ENCODE data around the gene FLT4.
"Not testable (repeated sequence)": the region's sequence is repeated elsewhere in the genome, so short reads cannot be mapped to it uniquely, and the experiment has no call there.

The FLT4 gene

DNA sequence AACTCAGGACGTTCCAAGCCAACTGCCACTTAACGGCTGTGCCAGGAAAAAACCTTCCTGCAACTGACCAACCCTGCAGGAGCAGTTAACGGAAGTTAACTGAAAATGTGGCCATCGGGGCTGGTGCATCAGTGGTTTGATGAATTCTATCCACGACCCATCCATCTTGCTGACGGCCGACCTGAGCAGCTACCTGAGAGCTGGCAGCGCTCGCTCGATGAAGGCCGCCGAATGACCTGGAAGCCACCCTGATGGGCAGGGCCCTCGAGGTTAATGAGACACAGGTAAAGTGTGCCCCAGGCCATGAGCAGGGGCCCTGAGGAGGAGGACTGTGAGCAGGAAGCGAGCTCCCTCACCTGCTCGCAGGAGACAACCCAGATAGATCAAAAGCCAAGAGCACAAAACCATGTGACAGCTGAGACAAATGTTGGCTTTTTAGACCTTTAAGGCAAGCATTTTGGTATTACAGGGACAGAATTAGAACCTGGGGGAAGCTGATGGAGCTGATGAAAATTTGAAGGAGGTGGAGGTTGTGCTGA, 35.3 kb upstream of the FLT4 start:
- Histone ChIP-seq H3F3A (ENCODE audit: control insufficient read depth, insufficient read depth) (no peaks in the 10 kb centered on the region), H3K4me2 (ENCODE audit: low read length) (no peak overlapping the region), H3K27ac (ENCODE audit: low read depth, low read length) (no peak overlapping the region), H3K79me2 (ENCODE audit: control insufficient read depth, low read length) (no peaks in the 10 kb centered on the region), H4K20me1 (ENCODE audit: control insufficient read depth, insufficient read depth, low read depth, low read length) (no peaks in the 10 kb centered on the region), H3K36me3 (ENCODE audit: control insufficient read depth, low read length) (no peaks in the 10 kb centered on the region), H3K9me2 (replicated peaks; ENCODE audit: control insufficient read depth, low read length) (no peaks in the 10 kb centered on the region), H3K27me3 (ENCODE audit: control insufficient read depth, low read length) (no peaks in the 10 kb centered on the region), H3K4me1 (ENCODE audit: control insufficient read depth, low read length) (no peaks in the 10 kb centered on the region), H3K4me3 (ENCODE audit: low read length) (no peak overlapping the region), H3K9me3 (ENCODE audit: control insufficient read depth, insufficient read depth, low read length) (no peaks in the 10 kb centered on the region)
- TF ChIP-seq, protein P1, sequence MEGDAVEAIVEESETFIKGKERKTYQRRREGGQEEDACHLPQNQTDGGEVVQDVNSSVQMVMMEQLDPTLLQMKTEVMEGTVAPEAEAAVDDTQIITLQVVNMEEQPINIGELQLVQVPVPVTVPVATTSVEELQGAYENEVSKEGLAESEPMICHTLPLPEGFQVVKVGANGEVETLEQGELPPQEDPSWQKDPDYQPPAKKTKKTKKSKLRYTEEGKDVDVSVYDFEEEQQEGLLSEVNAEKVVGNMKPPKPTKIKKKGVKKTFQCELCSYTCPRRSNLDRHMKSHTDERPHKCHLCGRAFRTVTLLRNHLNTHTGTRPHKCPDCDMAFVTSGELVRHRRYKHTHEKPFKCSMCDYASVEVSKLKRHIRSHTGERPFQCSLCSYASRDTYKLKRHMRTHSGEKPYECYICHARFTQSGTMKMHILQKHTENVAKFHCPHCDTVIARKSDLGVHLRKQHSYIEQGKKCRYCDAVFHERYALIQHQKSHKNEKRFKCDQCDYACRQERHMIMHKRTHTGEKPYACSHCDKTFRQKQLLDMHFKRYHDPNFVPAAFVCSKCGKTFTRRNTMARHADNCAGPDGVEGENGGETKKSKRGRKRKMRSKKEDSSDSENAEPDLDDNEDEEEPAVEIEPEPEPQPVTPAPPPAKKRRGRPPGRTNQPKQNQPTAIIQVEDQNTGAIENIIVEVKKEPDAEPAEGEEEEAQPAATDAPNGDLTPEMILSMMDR (IDR thresholded peaks at IDR 0.05; ENCODE audit: low read depth, low read length, poor library complexity, severe bottlenecking): no peak
- no peak for TF ChIP-seq EZH2phosphoT487 (IDR thresholded peaks at IDR 0.05; ENCODE audit: borderline replicate concordance, low read length)

GRCh38 chr5:180683220-180683922, 34.0 kb upstream of the FLT4 start:
- H3F3A ChIP-seq (ENCODE audit: control insufficient read depth, insufficient read depth): no peaks in the 10 kb centered on the region
- no peak overlapping the region for H3K4me2 ChIP-seq (ENCODE audit: low read length)
- H3K27me3 ChIP-seq (ENCODE audit: control insufficient read depth, low read length): no peaks in the 10 kb centered on the region
- no peaks in the 10 kb centered on the region for H3K36me3 ChIP-seq (ENCODE audit: control insufficient read depth, low read length)
- no peaks in the 10 kb centered on the region for H3K4me1 ChIP-seq (ENCODE audit: control insufficient read depth, low read length)
- no peaks in the 10 kb centered on the region for H3K9me3 ChIP-seq (ENCODE audit: control insufficient read depth, insufficient read depth, low read length)
- H4K20me1 ChIP-seq (ENCODE audit: control insufficient read depth, insufficient read depth, low read depth, low read length): no peaks in the 10 kb centered on the region
- no peak overlapping the region for H3K4me3 ChIP-seq (ENCODE audit: low read length)
- no peak for TF ChIP-seq EZH2phosphoT487 (IDR thresholded peaks at IDR 0.05; ENCODE audit: borderline replicate concordance, low read length)
- TF ChIP-seq, protein P1 (IDR thresholded peaks at IDR 0.05; ENCODE audit: low read depth, low read length, poor library complexity, severe bottlenecking): no peak
- H3K79me2 ChIP-seq (ENCODE audit: control insufficient read depth, low read length): no peaks in the 10 kb centered on the region
- no peaks in the 10 kb centered on the region for H3K9me2 ChIP-seq (replicated peaks; ENCODE audit: control insufficient read depth, low read length)
- H3K27ac ChIP-seq (ENCODE audit: low read depth, low read length): no peak overlapping the region

DNA sequence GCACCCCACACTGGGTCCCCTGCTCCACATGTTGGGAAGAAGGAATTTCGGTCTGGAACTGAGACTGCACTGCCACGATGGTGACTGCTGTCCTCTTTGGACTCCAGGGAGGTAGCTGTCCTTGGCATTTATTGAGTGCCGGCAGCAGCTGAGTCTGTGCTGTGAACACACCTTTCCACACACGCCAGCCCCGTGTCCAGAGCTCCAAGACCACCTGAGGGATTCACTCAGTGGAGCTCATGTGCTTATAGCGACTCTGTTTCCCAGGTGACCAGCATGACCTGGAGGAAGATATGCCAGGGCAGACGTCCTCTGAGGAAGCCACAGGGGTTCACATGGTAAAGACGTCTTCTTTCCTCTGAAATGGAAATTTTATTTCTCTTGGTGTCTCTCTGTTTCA, 33.2 kb upstream of the FLT4 start:
- no peaks in the 10 kb centered on the region for H3F3A ChIP-seq (ENCODE audit: control insufficient read depth, insufficient read depth)
- no peak overlapping the region for H3K4me2 ChIP-seq (ENCODE audit: low read length)
- H3K27me3 ChIP-seq (ENCODE audit: control insufficient read depth, low read length): no peaks in the 10 kb centered on the region
- H3K4me3 ChIP-seq (ENCODE audit: low read length): no peak overlapping the region
- no peaks in the 10 kb centered on the region for H3K9me2 ChIP-seq (replicated peaks; ENCODE audit: control insufficient read depth, low read length)
- no peaks in the 10 kb centered on the region for H3K4me1 ChIP-seq (ENCODE audit: control insufficient read depth, low read length)
- H3K27ac ChIP-seq (ENCODE audit: low read depth, low read length): no peak overlapping the region
- H3K9me3 ChIP-seq (ENCODE audit: control insufficient read depth, insufficient read depth, low read length): no peaks in the 10 kb centered on the region
- H3K36me3 ChIP-seq (ENCODE audit: control insufficient read depth, low read length): no peaks in the 10 kb centered on the region
- H3K79me2 ChIP-seq (ENCODE audit: control insufficient read depth, low read length): no peaks in the 10 kb centered on the region
- H4K20me1 ChIP-seq (ENCODE audit: control insufficient read depth, insufficient read depth, low read depth, low read length): no peaks in the 10 kb centered on the region
- TF ChIP-seq, protein P1 (IDR thresholded peaks at IDR 0.05; ENCODE audit: low read depth, low read length, poor library complexity, severe bottlenecking): no peak
- no peak for TF ChIP-seq EZH2phosphoT487 (IDR thresholded peaks at IDR 0.05; ENCODE audit: borderline replicate concordance, low read length)

DNA sequence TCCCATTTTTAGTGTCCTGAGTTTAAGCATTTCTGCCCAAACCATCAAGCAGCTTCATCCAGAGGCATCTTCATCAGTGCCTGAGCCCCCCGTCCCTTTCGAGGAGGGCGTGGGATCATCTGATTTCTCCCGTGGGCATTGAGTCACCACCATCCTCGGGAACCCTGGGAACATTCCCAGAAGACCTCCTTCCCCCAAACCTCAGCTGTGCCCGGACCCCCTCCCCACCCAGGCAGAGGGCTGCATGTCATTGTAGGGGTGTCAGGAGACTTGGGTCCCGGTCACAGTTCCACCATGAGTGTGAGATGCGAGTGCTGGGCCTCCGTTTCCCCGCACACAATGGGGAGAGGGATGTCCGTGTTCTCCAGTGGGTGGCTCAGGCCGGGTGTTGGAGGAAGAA, 32.6 kb upstream of the FLT4 start:
- H3K4me2 ChIP-seq (ENCODE audit: low read length); H3K4me3 ChIP-seq (ENCODE audit: low read length); H3K36me3 ChIP-seq (ENCODE audit: control insufficient read depth, low read length); H3K9me3 ChIP-seq (ENCODE audit: control insufficient read depth, insufficient read depth, low read length); H3K9me2 ChIP-seq (replicated peaks; ENCODE audit: control insufficient read depth, low read length); H3K27ac ChIP-seq (ENCODE audit: low read depth, low read length); H3K4me1 ChIP-seq (ENCODE audit: control insufficient read depth, low read length); H3F3A ChIP-seq (ENCODE audit: control insufficient read depth, insufficient read depth); H3K27me3 ChIP-seq (ENCODE audit: control insufficient read depth, low read length); H3K79me2 ChIP-seq (ENCODE audit: control insufficient read depth, low read length); H4K20me1 ChIP-seq (ENCODE audit: control insufficient read depth, insufficient read depth, low read depth, low read length): not testable (repeated sequence)

DNA sequence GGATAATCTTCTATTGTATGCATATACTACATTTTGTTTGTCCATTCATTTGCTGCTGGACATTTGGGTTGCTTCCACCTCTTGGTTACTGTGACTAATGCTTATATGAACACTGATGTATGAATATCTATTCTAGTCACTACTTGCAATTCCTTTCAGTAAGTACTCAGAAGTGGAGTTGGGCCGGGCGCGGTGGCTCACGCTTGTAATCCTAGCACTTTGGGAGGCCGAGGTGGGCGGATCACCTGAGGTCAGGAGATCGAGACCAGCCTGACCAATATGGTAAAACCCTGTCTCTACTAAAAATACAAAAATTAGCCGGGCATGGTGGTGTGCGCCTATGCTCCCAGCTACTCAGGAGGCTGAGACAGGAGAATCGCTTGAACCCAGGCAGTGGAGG, 28.9 kb upstream of the FLT4 start:
- H3K4me2 ChIP-seq (ENCODE audit: low read length); H3F3A ChIP-seq (ENCODE audit: control insufficient read depth, insufficient read depth); H3K4me3 ChIP-seq (ENCODE audit: low read length); H3K4me1 ChIP-seq (ENCODE audit: control insufficient read depth, low read length); H3K36me3 ChIP-seq (ENCODE audit: control insufficient read depth, low read length); H4K20me1 ChIP-seq (ENCODE audit: control insufficient read depth, insufficient read depth, low read depth, low read length); H3K9me2 ChIP-seq (replicated peaks; ENCODE audit: control insufficient read depth, low read length); H3K9me3 ChIP-seq (ENCODE audit: control insufficient read depth, insufficient read depth, low read length); H3K27me3 ChIP-seq (ENCODE audit: control insufficient read depth, low read length); H3K27ac ChIP-seq (ENCODE audit: low read depth, low read length); H3K79me2 ChIP-seq (ENCODE audit: control insufficient read depth, low read length): not testable (repeated sequence)

All from DOHH2 (cell line).